Ishikawa (cell line): ENCODE measurements around the gene COL28A1.

Experiments
- CREB1 ChIP-seq: IDR thresholded peaks from 2 replicates; pipeline ENCODE4 v1.6.1; 2012; ENCODE audit warnings: low read depth
- EP300 ChIP-seq: IDR thresholded peaks from 2 replicates; pipeline ENCODE4 v1.6.1; 2012; ENCODE audit warnings: borderline replicate concordance
- TAF1 ChIP-seq: IDR thresholded peaks from 2 replicates; pipeline ENCODE4 v1.6.1; 2012; ENCODE audit warnings: low read depth, mild to moderate bottlenecking
- TEAD4 ChIP-seq: IDR thresholded peaks from 2 replicates; pipeline ENCODE4 v1.6.1; 2012
- ZBTB7A ChIP-seq: IDR thresholded peaks from 2 replicates; pipeline ENCODE4 v1.6.1; 2012; ENCODE audit warnings: low read depth
- TF ChIP-seq, protein P1 (sequence below): IDR thresholded peaks from 2 replicates; pipeline ENCODE4 v1.6.1; 2012
- TF ChIP-seq, protein P2 (sequence below): IDR thresholded peaks from 2 replicates; pipeline ENCODE4 v1.6.1; 2012; ENCODE audit warnings: low read depth, mild to moderate bottlenecking
- TF ChIP-seq, protein P3 (sequence below): IDR thresholded peaks from 2 replicates; pipeline ENCODE4 v1.6.1; 2012

DNA sequence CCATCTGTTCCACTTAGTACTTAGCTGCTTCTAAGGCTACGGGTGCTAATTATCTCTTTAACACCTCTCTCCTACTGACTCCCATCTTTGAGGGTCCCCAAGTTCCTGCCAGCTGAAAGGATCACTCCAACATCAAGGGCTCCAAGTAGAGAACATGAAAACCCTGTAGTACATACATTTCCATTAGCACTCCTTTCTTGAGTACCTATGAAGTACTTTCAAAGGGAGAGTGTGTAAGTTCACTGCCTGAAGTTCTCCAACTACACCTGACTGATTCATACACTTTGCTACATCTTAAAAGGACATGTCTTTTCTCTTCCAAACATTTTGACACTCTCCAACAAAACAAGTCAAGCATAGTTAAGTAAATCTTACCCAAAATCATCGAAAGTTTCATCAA is 113.8 kb downstream of the COL28A1 start:
- TF ChIP-seq, protein P1, sequence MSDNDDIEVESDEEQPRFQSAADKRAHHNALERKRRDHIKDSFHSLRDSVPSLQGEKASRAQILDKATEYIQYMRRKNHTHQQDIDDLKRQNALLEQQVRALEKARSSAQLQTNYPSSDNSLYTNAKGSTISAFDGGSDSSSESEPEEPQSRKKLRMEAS, result no peak
- TF ChIP-seq ZBTB7A (no peak), TAF1 (no peak), EP300 (no peak), TEAD4 (no peak), CREB1 (no peak)
- TF ChIP-seq, protein P2, sequence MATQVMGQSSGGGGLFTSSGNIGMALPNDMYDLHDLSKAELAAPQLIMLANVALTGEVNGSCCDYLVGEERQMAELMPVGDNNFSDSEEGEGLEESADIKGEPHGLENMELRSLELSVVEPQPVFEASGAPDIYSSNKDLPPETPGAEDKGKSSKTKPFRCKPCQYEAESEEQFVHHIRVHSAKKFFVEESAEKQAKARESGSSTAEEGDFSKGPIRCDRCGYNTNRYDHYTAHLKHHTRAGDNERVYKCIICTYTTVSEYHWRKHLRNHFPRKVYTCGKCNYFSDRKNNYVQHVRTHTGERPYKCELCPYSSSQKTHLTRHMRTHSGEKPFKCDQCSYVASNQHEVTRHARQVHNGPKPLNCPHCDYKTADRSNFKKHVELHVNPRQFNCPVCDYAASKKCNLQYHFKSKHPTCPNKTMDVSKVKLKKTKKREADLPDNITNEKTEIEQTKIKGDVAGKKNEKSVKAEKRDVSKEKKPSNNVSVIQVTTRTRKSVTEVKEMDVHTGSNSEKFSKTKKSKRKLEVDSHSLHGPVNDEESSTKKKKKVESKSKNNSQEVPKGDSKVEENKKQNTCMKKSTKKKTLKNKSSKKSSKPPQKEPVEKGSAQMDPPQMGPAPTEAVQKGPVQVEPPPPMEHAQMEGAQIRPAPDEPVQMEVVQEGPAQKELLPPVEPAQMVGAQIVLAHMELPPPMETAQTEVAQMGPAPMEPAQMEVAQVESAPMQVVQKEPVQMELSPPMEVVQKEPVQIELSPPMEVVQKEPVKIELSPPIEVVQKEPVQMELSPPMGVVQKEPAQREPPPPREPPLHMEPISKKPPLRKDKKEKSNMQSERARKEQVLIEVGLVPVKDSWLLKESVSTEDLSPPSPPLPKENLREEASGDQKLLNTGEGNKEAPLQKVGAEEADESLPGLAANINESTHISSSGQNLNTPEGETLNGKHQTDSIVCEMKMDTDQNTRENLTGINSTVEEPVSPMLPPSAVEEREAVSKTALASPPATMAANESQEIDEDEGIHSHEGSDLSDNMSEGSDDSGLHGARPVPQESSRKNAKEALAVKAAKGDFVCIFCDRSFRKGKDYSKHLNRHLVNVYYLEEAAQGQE, result no peak
- TF ChIP-seq, protein P3, sequence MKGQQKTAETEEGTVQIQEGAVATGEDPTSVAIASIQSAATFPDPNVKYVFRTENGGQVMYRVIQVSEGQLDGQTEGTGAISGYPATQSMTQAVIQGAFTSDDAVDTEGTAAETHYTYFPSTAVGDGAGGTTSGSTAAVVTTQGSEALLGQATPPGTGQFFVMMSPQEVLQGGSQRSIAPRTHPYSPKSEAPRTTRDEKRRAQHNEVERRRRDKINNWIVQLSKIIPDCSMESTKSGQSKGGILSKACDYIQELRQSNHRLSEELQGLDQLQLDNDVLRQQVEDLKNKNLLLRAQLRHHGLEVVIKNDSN, result no peak
